HepG2 (cell line): ENCODE data around the gene RPS5. TPM values are rescaled to one million over a fixed set of nuclear protein-coding genes. Genes with fewer than 3 reads are reported as not detected.

ENCODE experiments used
- ATAC-seq: fragments of 200-7000 bp; cut with Tn5 transposase; 3 replicates; pipeline ENCODE4 v1.9.1; 2020; ENCODE audit warnings: mild to moderate bottlenecking, moderate library complexity
- BruUV-seq: library from RNA; stranded (reverse); fragments of 400-500 nt; replicated peaks from 2 replicates; lab custom pipeline; 2021; lab: Mats Ljungman, UMichigan
- CTCF ChIA-PET: fragments of 300-600 bp; formaldehyde crosslinking; extraction: SDS; loops from one replicate; lab custom pipeline; 2021; ENCODE audit warnings: low total read pairs, inconsistent platforms, low intra/inter-chr PET ratio; lab: Yijun Ruan, JAX
- POLR2A ChIA-PET: fragments of 350-600 bp; sonication (Branson Sonifier 250); formaldehyde crosslinking; loops from one replicate; lab custom pipeline; 2020; ENCODE audit warnings: antibody characterized with exemption, inconsistent platforms; lab: Yijun Ruan, JAX
- DNase-seq: peaks from one replicate; pipeline ENCODE4 v3.0.0-alpha.2; 2015; ENCODE audit warnings: low spot score
- FAIRE-seq: peaks from 3 replicates; lab custom pipeline; 2011; peaks lifted over from hg19 to GRCh38; lab: Jason Lieb, UNC
- H2AFZ ChIP-seq: one replicate; pipeline ENCODE4 v1.6.1; 2011; ENCODE audit warnings: low read length, inconsistent platforms
- H3K27ac ChIP-seq: fragments of 300-600 bp; 3 replicates; pipeline ENCODE4 v1.8.0; 2011; ENCODE audit warnings: mixed run types, mild to moderate bottlenecking, mixed read lengths, low read length, inconsistent platforms; ENCODE audit not compliant: insufficient read depth; ENCODE audit errors: extremely low read length
- H3K27me3 ChIP-seq, 2 experiments: fragments of 200-600 bp in 1 of 2; 2 replicates in 1 of 2; 3 replicates in 1 of 2; pipeline versions ENCODE4 v1.6.0 to v1.8.0; 2011; ENCODE audit warnings: low read length in 2 of 2, mild to moderate bottlenecking in 2 of 2, moderate library complexity in 2 of 2, inconsistent platforms in 1 of 2; ENCODE audit not compliant: insufficient read depth in 2 of 2, control insufficient read depth in 1 of 2
- H3K36me3 ChIP-seq, 2 experiments: fragments of 200-600 bp in 1 of 2; replicated peaks in 1 of 2; 2 replicates in 1 of 2; 3 replicates in 1 of 2; pipeline versions ENCODE4 v1.5.1 to v1.8.0; 2011; ENCODE audit warnings: low read length in 2 of 2, inconsistent platforms in 1 of 2; ENCODE audit not compliant: insufficient read depth in 2 of 2, control insufficient read depth in 1 of 2
- H3K4me1 ChIP-seq: 2 replicates; pipeline ENCODE4 v1.5.1; 2012; ENCODE audit warnings: low read length, inconsistent platforms; ENCODE audit not compliant: insufficient read depth
- H3K4me2 ChIP-seq: 2 replicates; pipeline ENCODE4 v1.6.0; 2011; ENCODE audit warnings: low read depth, low read length, inconsistent platforms
- H3K4me3 ChIP-seq, 3 experiments: fragments of 200-600 bp in 1 of 3; sonication (generic), shearing (Covaris generic) in 1 of 3; replicated peaks in 1 of 3; 2 replicates each; pipeline ENCODE4 v1.5.1; 2011 to 2016; ENCODE audit warnings: low read length in 3 of 3, inconsistent platforms in 2 of 3, low read depth in 2 of 3, mild to moderate bottlenecking in 2 of 3, control low read depth in 1 of 3, mixed read lengths in 1 of 3; ENCODE audit not compliant: insufficient read depth in 1 of 3
- H3K79me2 ChIP-seq: one replicate; pipeline ENCODE4 v1.6.1; 2011; ENCODE audit warnings: low read length, inconsistent platforms; ENCODE audit not compliant: insufficient read depth
- H3K9ac ChIP-seq: 2 replicates; pipeline ENCODE4 v1.6.0; 2011; ENCODE audit warnings: mild to moderate bottlenecking, low read depth, low read length, inconsistent platforms; ENCODE audit not compliant: insufficient read depth
- H3K9me3 ChIP-seq: 2 replicates; pipeline ENCODE4 v1.5.1; 2012; ENCODE audit warnings: mild to moderate bottlenecking, low read length
- H4K20me1 ChIP-seq: 2 replicates; pipeline ENCODE4 v1.6.0; 2011; ENCODE audit warnings: inconsistent platforms, mild to moderate bottlenecking, low read length, moderate library complexity; ENCODE audit not compliant: insufficient read depth
- AGO1 ChIP-seq: fragments of 200-400 bp; formaldehyde crosslinking; IDR thresholded peaks from 2 replicates; pipeline ENCODE4 v1.6.1; 2017; ENCODE audit warnings: mild to moderate bottlenecking, low read depth, low read length, moderate library complexity; ENCODE audit not compliant: poor library complexity, severe bottlenecking
- DR1 ChIP-seq: sonication (generic); formaldehyde crosslinking; IDR thresholded peaks from 2 replicates; pipeline ENCODE4 v1.8.0; 2021; ENCODE audit warnings: mild to moderate bottlenecking, missing genetic modification reagents, inconsistent platforms
- ERF ChIP-seq: IDR thresholded peaks from 2 replicates; pipeline ENCODE4 v1.6.1; 2018; ENCODE audit warnings: missing biosample characterization, missing genetic modification reagents
- KDM5B ChIP-seq: sonication (generic); formaldehyde crosslinking; IDR thresholded peaks from 2 replicates; pipeline ENCODE4 v1.4.0; 2020; ENCODE audit warnings: missing genetic modification reagents, mild to moderate bottlenecking, borderline replicate concordance
- MEIS2 ChIP-seq: sonication (generic); formaldehyde crosslinking; IDR thresholded peaks from 2 replicates; pipeline ENCODE4 v1.9.0; 2021; ENCODE audit warnings: mild to moderate bottlenecking, missing genetic modification reagents
- MIER3 ChIP-seq: IDR thresholded peaks from 2 replicates; pipeline ENCODE4 v1.6.1; 2016; ENCODE audit warnings: missing compliant biosample characterization, borderline replicate concordance
- PRMT3 ChIP-seq: sonication (generic); formaldehyde crosslinking; IDR thresholded peaks from 2 replicates; pipeline ENCODE4 v1.8.1; 2022; ENCODE audit warnings: low read depth, mild to moderate bottlenecking, moderate library complexity, missing genetic modification reagents, borderline replicate concordance
- SIN3A ChIP-seq: IDR thresholded peaks from 2 replicates; pipeline ENCODE4 v1.6.1; 2011; ENCODE audit warnings: low read depth, mild to moderate bottlenecking, control low read depth, low read length, borderline replicate concordance
- SIN3B ChIP-seq: fragments of 150-350 bp; IDR thresholded peaks from 2 replicates; pipeline ENCODE4 v1.6.1; 2014; ENCODE audit warnings: low read length
- TSC22D2 ChIP-seq: sonication (generic); formaldehyde crosslinking; IDR thresholded peaks from 2 replicates; pipeline ENCODE4 v1.5.1; 2020; ENCODE audit warnings: missing genetic modification reagents, mild to moderate bottlenecking, borderline replicate concordance
- U2AF2 ChIP-seq: fragments of 200-400 bp; formaldehyde crosslinking; IDR thresholded peaks from 2 replicates; pipeline ENCODE4 v1.6.1; 2017; ENCODE audit warnings: low read depth, mild to moderate bottlenecking, low read length
- ZFY ChIP-seq: sonication (generic); formaldehyde crosslinking; IDR thresholded peaks from 2 replicates; pipeline ENCODE4 v1.4.0; 2020; ENCODE audit warnings: missing genetic modification reagents
- ZNF547 ChIP-seq: sonication (generic); formaldehyde crosslinking; IDR thresholded peaks from 2 replicates; pipeline ENCODE4 v1.5.1; 2020; ENCODE audit warnings: mild to moderate bottlenecking, missing genetic modification reagents
- ZNF552 ChIP-seq: sonication (generic); formaldehyde crosslinking; IDR thresholded peaks from 2 replicates; pipeline ENCODE4 v1.9.0; 2022; ENCODE audit warnings: missing genetic modification reagents, mild to moderate bottlenecking, borderline replicate concordance
- ZNF598 ChIP-seq: sonication (generic); formaldehyde crosslinking; IDR thresholded peaks from 2 replicates; pipeline ENCODE4 v1.5.1; 2020; ENCODE audit warnings: mild to moderate bottlenecking, missing genetic modification reagents, borderline replicate concordance
- ZSCAN25 ChIP-seq: sonication (generic); formaldehyde crosslinking; IDR thresholded peaks from 2 replicates; pipeline ENCODE4 v1.8.0; 2022; ENCODE audit warnings: mild to moderate bottlenecking, missing genetic modification reagents
- WGBS: methylation state at CpG from one replicate; pipeline ENCODE4 v1.1.6; 2017; ENCODE audit warnings: low lambda C conversion rate; 5-methylcytosine and 5-hydroxymethylcytosine counted together
- in situ Hi-C: cut with HindIII; loops from 2 replicates; pipeline ENCODE4 v1.10.0; 2017; ENCODE audit warnings: low pct_unique_long_range_greater_than_20kb; ENCODE audit not compliant: extremely low pct_ligation_motif_present
- intact Hi-C: fragments of 100-400 bp; cut with micrococcal nuclease; formaldehyde crosslinking; loops from one replicate; pipeline ENCODE4 v1.10.0; 2022; ENCODE audit not compliant: unreplicated experiment
- polyA plus RNA-seq, 8 experiments: library from polyadenylated mRNA; depleted of rRNA in 3 of 8; stranded (reverse) in 7 of 8; unstranded in 1 of 8; fragments of >200 nt; fragmentation: Illumina TruSeq in 4 of 8; extraction: Trizol in 4 of 8; gene quantifications; 2 replicates each; pipeline versions ENCODE4 v1.2.1 to v1.2.3, GENCODE V29; 2011 to 2016; ENCODE audit warnings: low read depth in 4 of 8, missing spikeins in 1 of 8, mixed read lengths in 1 of 8; ENCODE audit not compliant: insufficient read depth in 1 of 8
- total RNA-seq, 5 experiments: library from RNA; depleted of rRNA; stranded (reverse); fragments of >200 nt; fragmentation: Illumina TruSeq; extraction: Trizol; gene quantifications; 2 replicates each; pipeline ENCODE4 v1.2.3, GENCODE V29; 2016; ENCODE audit warnings: low read depth in 1 of 5
- TF ChIP-seq, protein P1 (sequence below): sonication (generic); formaldehyde crosslinking; IDR thresholded peaks from 2 replicates; pipeline ENCODE4 v1.5.1; 2020; ENCODE audit warnings: mild to moderate bottlenecking, missing genetic modification reagents, moderate library complexity
- TF ChIP-seq, protein P2 (sequence below): sonication (generic); formaldehyde crosslinking; IDR thresholded peaks from 2 replicates; pipeline ENCODE4 v1.4.0; 2020; ENCODE audit warnings: missing genetic modification reagents
- TF ChIP-seq, protein P3 (sequence below): sonication (generic); formaldehyde crosslinking; IDR thresholded peaks from 2 replicates; pipeline ENCODE4 v1.5.1; 2020; ENCODE audit warnings: missing genetic modification reagents, mild to moderate bottlenecking, borderline replicate concordance

The RPS5 gene
- total and polyA plus RNA-seq, 2 of the 13 experiments (the other 11 are each of a cell fraction or from before 2014, with no cell fraction given), result 1,544 to 4,408 TPM

DNA sequence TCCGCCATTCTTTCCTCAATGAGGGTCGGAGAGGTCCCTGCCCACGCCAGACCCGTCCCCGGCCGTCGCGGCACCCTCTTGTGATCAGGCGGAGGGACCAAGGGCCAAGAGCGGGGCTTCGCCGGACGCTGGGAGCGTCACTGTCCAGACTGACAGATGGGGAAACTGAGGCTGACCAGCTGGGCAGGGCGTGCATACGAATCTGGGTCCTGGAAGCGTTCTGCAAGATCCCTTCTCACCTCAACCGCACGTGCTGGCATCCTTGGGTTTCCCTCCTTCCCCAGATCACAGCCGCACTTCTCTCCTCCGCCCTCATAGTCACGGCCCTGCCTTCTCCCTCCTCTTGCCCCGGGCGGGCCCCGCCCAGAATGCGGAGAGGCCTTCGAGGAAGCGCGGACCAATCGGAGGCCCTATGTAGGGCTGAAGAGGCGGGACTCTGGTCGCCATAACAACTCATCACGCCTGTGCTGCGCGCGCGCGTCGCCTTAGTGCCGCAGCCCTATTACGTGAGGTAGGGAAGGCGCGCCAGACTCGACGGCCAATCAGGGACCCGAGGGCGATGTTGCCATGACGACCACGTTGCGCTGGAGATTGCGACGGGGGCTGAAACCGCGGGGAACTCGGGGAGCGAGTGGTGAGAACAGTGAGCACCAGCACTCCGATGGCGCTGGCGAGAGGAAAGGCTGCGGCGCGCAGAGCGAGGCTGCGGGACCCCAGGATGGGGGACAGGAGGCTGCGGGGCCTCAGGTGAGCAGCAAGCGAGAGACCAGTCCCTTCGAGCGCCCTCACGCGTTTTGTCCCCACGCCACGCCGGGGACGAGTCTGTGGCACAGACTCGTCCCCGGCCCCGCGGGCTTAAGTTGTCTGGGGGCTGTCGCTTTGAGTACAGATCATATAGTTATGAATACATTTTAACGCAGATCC is 14.1 kb downstream of the RPS5 start:
- ChIA-PET POLR2A (no interaction called here), CTCF (no interaction called here)
- Histone ChIP-seq H4K20me1 (no peaks in the 10 kb centered on the region), H3K27me3 (no peaks in the 10 kb centered on the region), H3K9ac (peak overlapping the region; percentile 71), H3K79me2 (peaks cover 4% of the 10 kb centered on the region), H3K27ac (peak overlapping the region; percentile 58), H3K9me3 (no peaks in the 10 kb centered on the region), H2AFZ (no peak overlapping the region), H3K4me3 (peak overlapping the region; percentile 68 to 85 (median 73)), H3K4me2 (peak overlapping the region; percentile 92), H3K4me1 (peaks cover 44% of the 10 kb centered on the region), H3K36me3 (no peaks in the 10 kb centered on the region)
- in situ Hi-C loops (no loop called here), intact Hi-C loops (loop anchor here (2.0 kb wide), 1 partner anchor 14 kb away; the partner anchor contains the start of gene RPS5)
- BruUV-seq, result no TSS peak
- WGBS, result 12% methylated on average over 37 of the region's 80 CpGs
- DNase-seq (peak; percentile 98), ATAC-seq (peak; percentile 90), FAIRE-seq (peak; percentile 96)
- TF ChIP-seq SIN3B, result peak; percentile 70; the same call in 1 of the 2 replicates
- TF ChIP-seq, protein P1, sequence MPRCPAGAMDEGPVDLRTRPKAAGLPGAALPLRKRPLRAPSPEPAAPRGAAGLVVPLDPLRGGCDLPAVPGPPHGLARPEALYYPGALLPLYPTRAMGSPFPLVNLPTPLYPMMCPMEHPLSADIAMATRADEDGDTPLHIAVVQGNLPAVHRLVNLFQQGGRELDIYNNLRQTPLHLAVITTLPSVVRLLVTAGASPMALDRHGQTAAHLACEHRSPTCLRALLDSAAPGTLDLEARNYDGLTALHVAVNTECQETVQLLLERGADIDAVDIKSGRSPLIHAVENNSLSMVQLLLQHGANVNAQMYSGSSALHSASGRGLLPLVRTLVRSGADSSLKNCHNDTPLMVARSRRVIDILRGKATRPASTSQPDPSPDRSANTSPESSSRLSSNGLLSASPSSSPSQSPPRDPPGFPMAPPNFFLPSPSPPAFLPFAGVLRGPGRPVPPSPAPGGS (CRISPR knock-in tag), result peak; percentile 55; the same call in 1 of the 2 replicates
- peak; percentile 40; the same call in 1 of the 2 replicates for TF ChIP-seq ZFY
- peak; percentile 99 for TF ChIP-seq U2AF2
- TF ChIP-seq MEIS2 (CRISPR knock-in tag), result no peak
- peak; percentile 51; the same call in 1 of the 2 replicates for TF ChIP-seq DR1
- peak; percentile 46; the same call in 1 of the 2 replicates for TF ChIP-seq ERF (CRISPR knock-in tag)
- peak; percentile 57; the same call in 1 of the 2 replicates for TF ChIP-seq ZSCAN25 (CRISPR knock-in tag)
- peak; percentile 90 for TF ChIP-seq AGO1
- TF ChIP-seq ZNF598 (CRISPR knock-in tag), result peak; percentile 81
- TF ChIP-seq TSC22D2 (CRISPR knock-in tag), result no peak; the same call in 1 of the 2 replicates
- peak; percentile 65; the same call in 1 of the 2 replicates for TF ChIP-seq KDM5B (CRISPR knock-in tag)
- TF ChIP-seq MIER3 (CRISPR knock-in tag), result peak; percentile 56; the same call in 1 of the 2 replicates
- TF ChIP-seq, protein P2, sequence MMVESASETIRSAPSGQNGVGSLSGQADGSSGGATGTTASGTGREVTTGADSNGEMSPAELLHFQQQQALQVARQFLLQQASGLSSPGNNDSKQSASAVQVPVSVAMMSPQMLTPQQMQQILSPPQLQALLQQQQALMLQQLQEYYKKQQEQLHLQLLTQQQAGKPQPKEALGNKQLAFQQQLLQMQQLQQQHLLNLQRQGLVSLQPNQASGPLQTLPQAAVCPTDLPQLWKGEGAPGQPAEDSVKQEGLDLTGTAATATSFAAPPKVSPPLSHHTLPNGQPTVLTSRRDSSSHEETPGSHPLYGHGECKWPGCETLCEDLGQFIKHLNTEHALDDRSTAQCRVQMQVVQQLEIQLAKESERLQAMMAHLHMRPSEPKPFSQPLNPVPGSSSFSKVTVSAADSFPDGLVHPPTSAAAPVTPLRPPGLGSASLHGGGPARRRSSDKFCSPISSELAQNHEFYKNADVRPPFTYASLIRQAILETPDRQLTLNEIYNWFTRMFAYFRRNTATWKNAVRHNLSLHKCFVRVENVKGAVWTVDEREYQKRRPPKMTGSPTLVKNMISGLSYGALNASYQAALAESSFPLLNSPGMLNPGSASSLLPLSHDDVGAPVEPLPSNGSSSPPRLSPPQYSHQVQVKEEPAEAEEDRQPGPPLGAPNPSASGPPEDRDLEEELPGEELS (CRISPR knock-in tag), result no peak; the same call in 1 of the 2 replicates
- TF ChIP-seq ZNF552 (CRISPR knock-in tag), result no peak
- TF ChIP-seq, protein P3, sequence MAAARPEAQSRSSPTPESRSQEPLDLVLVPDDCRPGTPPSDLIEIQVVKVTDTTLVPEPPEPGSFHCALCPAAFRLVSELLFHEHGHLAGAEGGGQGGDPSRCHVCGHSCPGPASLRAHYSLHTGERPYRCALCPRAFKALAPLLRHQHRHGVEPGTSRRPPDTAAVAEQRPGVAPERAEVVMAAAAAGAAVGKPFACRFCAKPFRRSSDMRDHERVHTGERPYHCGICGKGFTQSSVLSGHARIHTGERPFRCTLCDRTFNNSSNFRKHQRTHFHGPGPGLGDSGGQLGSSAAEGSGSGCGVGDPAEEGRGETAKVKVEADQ, result peak; percentile 86
- peak; percentile 95 for TF ChIP-seq SIN3A
- peak; percentile 82; the same call in 1 of the 2 replicates for TF ChIP-seq ZNF547 (CRISPR knock-in tag)
- TF ChIP-seq PRMT3 (CRISPR knock-in tag), result no peak
